ENCODE data around the gene R3HDM4.

The R3HDM4 gene

GRCh38 chr19:939439-939838 is 26.4 kb upstream of the R3HDM4 start:
- no peak overlapping the region for H3K4me3 ChIP-seq (ENCODE audit: low read length)
- no peak for DNase-seq (ENCODE audit: low read depth)
- TF ChIP-seq, protein P1, sequence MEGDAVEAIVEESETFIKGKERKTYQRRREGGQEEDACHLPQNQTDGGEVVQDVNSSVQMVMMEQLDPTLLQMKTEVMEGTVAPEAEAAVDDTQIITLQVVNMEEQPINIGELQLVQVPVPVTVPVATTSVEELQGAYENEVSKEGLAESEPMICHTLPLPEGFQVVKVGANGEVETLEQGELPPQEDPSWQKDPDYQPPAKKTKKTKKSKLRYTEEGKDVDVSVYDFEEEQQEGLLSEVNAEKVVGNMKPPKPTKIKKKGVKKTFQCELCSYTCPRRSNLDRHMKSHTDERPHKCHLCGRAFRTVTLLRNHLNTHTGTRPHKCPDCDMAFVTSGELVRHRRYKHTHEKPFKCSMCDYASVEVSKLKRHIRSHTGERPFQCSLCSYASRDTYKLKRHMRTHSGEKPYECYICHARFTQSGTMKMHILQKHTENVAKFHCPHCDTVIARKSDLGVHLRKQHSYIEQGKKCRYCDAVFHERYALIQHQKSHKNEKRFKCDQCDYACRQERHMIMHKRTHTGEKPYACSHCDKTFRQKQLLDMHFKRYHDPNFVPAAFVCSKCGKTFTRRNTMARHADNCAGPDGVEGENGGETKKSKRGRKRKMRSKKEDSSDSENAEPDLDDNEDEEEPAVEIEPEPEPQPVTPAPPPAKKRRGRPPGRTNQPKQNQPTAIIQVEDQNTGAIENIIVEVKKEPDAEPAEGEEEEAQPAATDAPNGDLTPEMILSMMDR (conservative IDR thresholded peaks at IDR 0.05; ENCODE audit: low read depth, low read length) = no peak

DNA sequence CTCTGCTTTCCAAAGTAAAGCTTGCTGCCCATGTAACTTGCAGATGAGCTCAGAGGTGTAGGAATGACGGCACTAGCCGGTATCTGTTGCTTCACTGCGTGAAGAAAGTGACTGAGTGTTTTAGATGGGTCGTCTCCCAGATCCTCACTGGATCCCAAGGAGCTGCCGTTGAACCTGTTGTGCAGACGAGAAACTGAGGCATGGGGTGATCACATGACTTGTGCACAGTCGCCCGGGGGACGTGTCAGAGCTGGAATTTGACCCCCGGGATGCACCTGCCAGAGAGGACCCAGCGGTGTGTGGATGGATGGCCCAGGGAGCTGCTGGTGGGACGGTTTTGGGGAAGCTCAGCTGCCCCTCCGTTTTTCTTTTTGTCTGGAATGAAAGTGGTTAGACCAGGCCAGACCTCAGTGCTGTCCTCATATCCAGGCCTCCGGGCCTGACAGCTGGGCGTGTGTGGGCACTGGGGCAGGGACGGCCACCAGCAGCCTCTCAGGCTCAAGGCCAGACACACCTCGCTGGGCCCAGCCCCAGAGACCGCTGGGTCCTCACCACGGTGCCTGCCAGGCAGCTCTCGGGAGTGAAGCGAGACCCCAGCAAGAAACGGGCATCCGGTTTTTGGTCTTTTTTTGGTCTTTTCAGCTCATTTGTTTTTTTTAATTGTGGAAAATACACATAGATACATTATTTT is 25.4 kb upstream of the R3HDM4 start:
- H3K4me3 ChIP-seq (ENCODE audit: low read length) = no peak overlapping the region
- no peak for DNase-seq (ENCODE audit: low read depth)
- TF ChIP-seq, protein P1 (conservative IDR thresholded peaks at IDR 0.05; ENCODE audit: low read depth, low read length) = no peak

DNA sequence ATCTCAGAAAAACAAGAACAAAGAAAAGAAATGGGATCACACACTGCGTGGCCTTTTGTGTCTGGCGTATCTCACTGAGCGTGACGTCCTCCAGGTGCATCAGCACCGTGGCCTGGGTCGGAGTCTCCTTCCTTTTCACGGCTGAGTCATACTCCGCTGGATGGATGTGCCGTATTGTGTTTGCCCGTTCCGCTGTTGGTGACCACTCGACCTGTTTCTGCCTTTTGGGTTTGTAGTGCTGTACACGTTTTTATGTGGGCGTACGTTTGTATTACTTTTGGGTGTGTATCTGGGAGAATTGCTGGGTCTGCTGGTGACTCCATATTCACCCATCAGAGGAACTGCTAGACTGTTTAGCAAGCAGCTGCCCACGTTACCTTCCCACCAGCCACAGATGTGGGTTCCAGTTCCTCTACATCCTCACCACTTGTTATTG is 24.3 kb upstream of the R3HDM4 start:
- no peak for DNase-seq (ENCODE audit: low read depth)
- TF ChIP-seq, protein P1 (conservative IDR thresholded peaks at IDR 0.05; ENCODE audit: low read depth, low read length) = no peak
- no peak overlapping the region for H3K4me3 ChIP-seq (ENCODE audit: low read length)

- TF ChIP-seq, protein P1 (conservative IDR thresholded peaks at IDR 0.05; ENCODE audit: low read depth, low read length) = no peak
- H3K4me3 ChIP-seq (ENCODE audit: low read length) = no peak overlapping the region
- DNase-seq (ENCODE audit: low read depth) = no peak
Measured at GRCh38 chr19:936175-936546, 23.1 kb upstream of the R3HDM4 start.

DNA sequence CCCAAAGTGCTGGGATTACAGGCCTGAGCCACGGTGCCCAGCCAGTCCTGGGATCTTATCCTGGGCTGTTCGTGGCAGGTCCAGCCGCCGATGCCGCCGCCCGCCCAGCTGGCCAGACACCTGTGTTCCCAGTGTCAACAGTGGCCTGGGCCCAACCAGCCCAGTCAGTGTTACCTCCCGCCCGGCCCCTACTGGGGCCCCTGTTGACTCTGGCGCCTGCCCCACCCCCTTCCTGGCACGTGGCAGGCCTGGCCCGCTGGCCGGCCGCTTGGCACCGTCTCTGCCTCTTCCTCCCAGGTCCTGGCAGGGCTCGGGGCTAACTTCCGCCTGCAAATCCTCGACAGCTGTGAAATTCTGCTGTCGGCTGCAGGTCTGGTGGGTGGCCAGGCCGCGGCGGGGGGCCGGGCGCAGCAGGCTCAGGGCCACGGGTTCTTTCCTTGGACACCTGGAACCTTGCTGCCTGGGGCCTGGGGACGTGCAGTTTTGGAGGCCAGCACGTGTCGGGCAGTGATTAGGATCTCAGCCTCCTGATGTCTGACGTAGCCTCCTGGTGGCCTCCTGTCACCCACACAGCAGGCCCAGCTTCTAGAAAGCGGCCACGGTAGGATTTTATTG is 22.0 kb upstream of the R3HDM4 start:
- H3K4me3 ChIP-seq (ENCODE audit: low read length) = no peak overlapping the region
- DNase-seq (ENCODE audit: low read depth) = peak; percentile 51

DNA sequence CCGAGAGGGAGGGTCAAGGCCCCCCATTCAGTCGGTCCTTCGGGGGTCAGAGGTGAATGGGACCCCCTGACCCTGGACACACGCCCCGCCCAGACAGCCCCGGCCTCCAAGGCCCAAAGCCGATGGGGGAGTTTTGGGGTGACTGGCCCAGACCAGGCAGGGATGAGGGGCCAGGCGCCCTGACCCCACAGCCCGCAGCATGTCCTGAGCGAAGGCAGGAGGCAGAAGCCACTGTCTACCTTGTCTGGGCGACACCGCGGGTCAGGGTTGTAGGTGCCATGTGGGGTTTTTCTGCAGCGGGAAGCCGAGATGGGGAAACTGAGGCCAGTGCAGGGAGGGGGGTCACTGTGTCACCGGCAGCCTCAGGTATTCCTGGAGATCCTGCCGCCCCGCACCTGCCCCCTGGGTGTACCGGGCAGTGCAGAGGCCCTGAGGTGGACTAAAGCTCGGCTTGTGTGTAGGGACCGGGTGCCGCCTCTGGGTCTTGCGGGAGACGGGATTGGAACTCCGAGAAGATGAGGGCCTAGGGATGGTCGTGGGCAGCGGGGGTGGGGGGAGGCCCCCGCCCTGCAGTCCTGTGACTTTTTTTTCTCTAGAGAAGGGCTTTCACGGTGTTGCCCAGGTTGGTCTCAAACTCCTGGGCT is 21.3 kb upstream of the R3HDM4 start:
- DNase-seq (ENCODE audit: low read depth) = no peak
- TF ChIP-seq, protein P1 (conservative IDR thresholded peaks at IDR 0.05; ENCODE audit: low read depth, low read length) = no peak
- no peak overlapping the region for H3K4me3 ChIP-seq (ENCODE audit: low read length)

More for the DNA sequence above, 22.0 kb upstream of the R3HDM4 start:
- TF ChIP-seq, protein P1 (conservative IDR thresholded peaks at IDR 0.05; ENCODE audit: low read depth, low read length) = no peak

DNA sequence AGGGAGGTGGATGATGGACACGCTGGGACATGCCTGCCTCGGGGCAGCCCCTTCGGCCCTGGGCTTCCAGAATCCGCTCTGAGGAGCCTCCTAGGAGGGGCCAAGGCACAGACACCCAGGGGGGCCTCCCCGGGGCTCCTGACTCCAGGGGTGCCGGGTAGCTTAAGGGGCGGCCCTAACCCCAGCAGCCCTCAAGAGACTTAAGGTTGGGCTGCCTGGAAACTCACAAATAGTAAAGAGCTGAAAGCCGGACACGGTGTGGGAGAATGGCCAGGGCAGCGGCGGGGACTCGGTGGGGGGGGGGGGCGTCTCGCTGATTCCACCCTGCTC is 20.5 kb upstream of the R3HDM4 start:
- no peak overlapping the region for H3K4me3 ChIP-seq (ENCODE audit: low read length)
- TF ChIP-seq, protein P1 (conservative IDR thresholded peaks at IDR 0.05; ENCODE audit: low read depth, low read length) = no peak
- DNase-seq (ENCODE audit: low read depth) = no peak

All from retinal pigment epithelial cell (primary cell).